CD4-positive, alpha-beta T cell treated with Interleukin-6 for 4 hours (primary cell): ENCODE measurements around the gene CDHR5.

Experiments
- DNase-seq: peaks from one replicate; pipeline ENCODE4 v3.0.0-alpha.2; 2020; ENCODE audit warnings: mixed read lengths

Gene CDHR5

GRCh38 chr11:643849-644738 lies 19.3 kb upstream of the CDHR5 start:
- no peak for DNase-seq

- no peak for DNase-seq
Measured at GRCh38 chr11:643366-643765, 18.6 kb upstream of the CDHR5 start.

- no peak for DNase-seq
Measured at GRCh38 chr11:641806-642370, 17.1 kb upstream of the CDHR5 start.

- no peak for DNase-seq
Measured at GRCh38 chr11:640021-640706, 15.4 kb upstream of the CDHR5 start.

GRCh38 chr11:639332-639955 lies 14.7 kb upstream of the CDHR5 start:
- DNase-seq: no peak

- no peak for DNase-seq
Measured at GRCh38 chr11:638631-639331, 14.0 kb upstream of the CDHR5 start.

- no peak for DNase-seq
Measured at GRCh38 chr11:637593-638521, 13.1 kb upstream of the CDHR5 start.

GRCh38 chr11:637333-637592 lies 12.5 kb upstream of the CDHR5 start:
- no peak for DNase-seq

GRCh38 chr11:636511-637332 lies 12.0 kb upstream of the CDHR5 start, which contains the start of gene DRD4:
TSS of gene DRD4 (plus strand) at chr11:637269. CDS start at chr11:637305, 36 bp downstream.
- no peak for DNase-seq

GRCh38 chr11:635945-636510 lies 11.3 kb upstream of the CDHR5 start:
- no peak for DNase-seq

- DNase-seq: no peak
Measured at GRCh38 chr11:630871-631270, 6.1 kb upstream of the CDHR5 start.

- peak; percentile 29 for DNase-seq
Measured at GRCh38 chr11:629237-629583, 4.5 kb upstream of the CDHR5 start.

GRCh38 chr11:628056-628455 lies 3.3 kb upstream of the CDHR5 start:
- DNase-seq: no peak

GRCh38 chr11:627308-627576 lies 2.5 kb upstream of the CDHR5 start:
- DNase-seq: no peak

- no peak for DNase-seq
Measured at GRCh38 chr11:626475-627307, 1.9 kb upstream of the CDHR5 start, which contains the start of gene SCT. TSS of gene SCT (minus strand) at chr11:627181. CDS start at chr11:627143, 38 bp downstream.

- DNase-seq: no peak
Measured at GRCh38 chr11:625636-626268, 997 bp upstream of the CDHR5 start.

- no peak for DNase-seq
Measured at GRCh38 chr11:623999-624704, 603 bp downstream of the CDHR5 start.

- DNase-seq: no peak
Measured at GRCh38 chr11:623349-623869, 1.3 kb downstream of the CDHR5 start.
